ENCODE measurements around the gene PDSS2. TPM values are rescaled to one million over a fixed set of nuclear protein-coding genes. Genes with fewer than 3 reads are reported as not detected.
"Not testable (repeated sequence)": the region's sequence is repeated elsewhere in the genome, so short reads cannot be mapped to it uniquely, and the experiment has no call there.

Gene PDSS2
- total and polyA plus RNA-seq, 2 donors (not counting 1 experiment from before 2014, with no cell fraction given): 16.9 to 17.0 TPM

DNA sequence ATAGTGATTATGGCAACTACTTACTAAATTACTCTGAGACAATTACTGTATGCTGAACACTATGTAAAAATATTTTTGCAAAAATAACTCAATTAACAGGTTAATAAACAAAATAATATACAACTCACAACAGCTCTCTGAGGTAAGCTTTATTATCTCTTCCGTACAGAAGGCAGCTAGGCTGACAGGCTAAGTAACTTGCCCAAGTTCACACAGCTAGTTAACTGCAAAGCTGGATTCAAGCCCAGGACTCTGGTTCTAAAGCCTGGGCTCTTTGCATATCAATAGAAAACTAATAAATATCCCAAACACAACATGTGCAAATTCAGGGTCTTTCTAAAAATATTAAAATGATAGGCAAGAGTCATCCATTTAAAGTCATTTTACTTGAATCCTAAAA is 174.6 kb downstream of the PDSS2 start:
- Mint-ChIP-seq H3K27me3 (no peaks in the 10 kb centered on the region), H3K4me3 (no peak overlapping the region), H3K27ac (no peak overlapping the region), H3K4me1 (no peaks in the 10 kb centered on the region), H3K9me3 (ENCODE audit: insufficient read depth) (no peaks in the 10 kb centered on the region)
- DNase-seq (no peak), ATAC-seq (ENCODE audit: low read depth) (no peak)
- Histone ChIP-seq H3K27ac (ENCODE audit: low read length in 2 of 2) (no peak overlapping the region), H3K4me3 (ENCODE audit: control extremely low read depth in 1 of 5, extremely low read depth in 1 of 5, insufficient read depth in 1 of 5, low read depth in 2 of 5, low read length in 4 of 5) (no peak overlapping the region), H4K20me1 (ENCODE audit: control insufficient read depth, insufficient read depth, low read length, poor library complexity, severe bottlenecking) (no peaks in the 10 kb centered on the region), H2AFZ (ENCODE audit: insufficient read depth, low read depth, low read length, poor library complexity, severe bottlenecking) (no peak overlapping the region), H3K4me2 (replicated peaks; ENCODE audit: low read depth, low read length, poor library complexity, severe bottlenecking) (no peak overlapping the region), H3K9ac (ENCODE audit: low read length) (no peak overlapping the region), H3K36me3 (replicated peaks in 1 of 2; ENCODE audit: control extremely low read depth in 1 of 2, control insufficient read depth in 1 of 2, extremely low read depth in 1 of 2, insufficient read depth in 2 of 2, low read length in 1 of 2) (no peaks in the 10 kb centered on the region), H3K4me1 (ENCODE audit: control insufficient read depth in 2 of 2, insufficient read depth in 2 of 2, low read length in 2 of 2) (no peaks in the 10 kb centered on the region), H3K79me2 (ENCODE audit: control insufficient read depth, insufficient read depth, low read length) (peaks cover 8% of the 10 kb centered on the region), H3K27me3 (replicated peaks in 1 of 4; ENCODE audit: control extremely low read depth in 1 of 4, control insufficient read depth in 3 of 4, insufficient read depth in 4 of 4, low read length in 3 of 4) (no peaks in the 10 kb centered on the region), H3K9me3 (ENCODE audit: control extremely low read depth in 1 of 3, control insufficient read depth in 2 of 3, insufficient read depth in 1 of 3, low read length in 2 of 3) (no peaks in the 10 kb centered on the region)
- intact Hi-C loops (cut with micrococcal nuclease): no loop called here
- CTCF ChIA-PET: interaction anchor here (1.1 kb wide), 1 partner anchor 25 kb away, joined by 5 read pairs; no protein-coding TSS in a partner anchor
- POLR2A ChIA-PET: no interaction called here
- TF ChIP-seq, protein P1, sequence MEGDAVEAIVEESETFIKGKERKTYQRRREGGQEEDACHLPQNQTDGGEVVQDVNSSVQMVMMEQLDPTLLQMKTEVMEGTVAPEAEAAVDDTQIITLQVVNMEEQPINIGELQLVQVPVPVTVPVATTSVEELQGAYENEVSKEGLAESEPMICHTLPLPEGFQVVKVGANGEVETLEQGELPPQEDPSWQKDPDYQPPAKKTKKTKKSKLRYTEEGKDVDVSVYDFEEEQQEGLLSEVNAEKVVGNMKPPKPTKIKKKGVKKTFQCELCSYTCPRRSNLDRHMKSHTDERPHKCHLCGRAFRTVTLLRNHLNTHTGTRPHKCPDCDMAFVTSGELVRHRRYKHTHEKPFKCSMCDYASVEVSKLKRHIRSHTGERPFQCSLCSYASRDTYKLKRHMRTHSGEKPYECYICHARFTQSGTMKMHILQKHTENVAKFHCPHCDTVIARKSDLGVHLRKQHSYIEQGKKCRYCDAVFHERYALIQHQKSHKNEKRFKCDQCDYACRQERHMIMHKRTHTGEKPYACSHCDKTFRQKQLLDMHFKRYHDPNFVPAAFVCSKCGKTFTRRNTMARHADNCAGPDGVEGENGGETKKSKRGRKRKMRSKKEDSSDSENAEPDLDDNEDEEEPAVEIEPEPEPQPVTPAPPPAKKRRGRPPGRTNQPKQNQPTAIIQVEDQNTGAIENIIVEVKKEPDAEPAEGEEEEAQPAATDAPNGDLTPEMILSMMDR (IDR thresholded peaks at IDR 0.05): no peak
- TF ChIP-seq EZH2 (IDR thresholded peaks at IDR 0.05; ENCODE audit: borderline replicate concordance, insufficient read depth, low read depth, low read length, poor library complexity, severe bottlenecking): no peak
- WGBS (ENCODE audit: insufficient coverage): 91% methylated on average over 1 of the region's 1 CpG

GRCh38 chr6:107280791-107281190 is 178.6 kb downstream of the PDSS2 start:
- WGBS (ENCODE audit: insufficient coverage): no CpG with 5 or more reads among the region's 2 CpGs
- no peaks in the 10 kb centered on the region for H3K4me1 ChIP-seq (ENCODE audit: control insufficient read depth in 2 of 2, insufficient read depth in 2 of 2, low read length in 2 of 2)
- H3K79me2 ChIP-seq (ENCODE audit: control insufficient read depth, insufficient read depth, low read length): peaks cover 8% of the 10 kb centered on the region
- intact Hi-C loops (cut with micrococcal nuclease): no loop called here
- Mint-ChIP-seq H3K4me3 (no peak overlapping the region), H3K27me3 (no peaks in the 10 kb centered on the region), H3K9me3 (ENCODE audit: insufficient read depth) (no peaks in the 10 kb centered on the region), H3K4me1 (no peaks in the 10 kb centered on the region), H3K27ac (no peak overlapping the region)
- POLR2A ChIA-PET: no interaction called here
- no peak overlapping the region for H2AFZ ChIP-seq (ENCODE audit: insufficient read depth, low read depth, low read length, poor library complexity, severe bottlenecking)
- no peaks in the 10 kb centered on the region for H3K9me3 ChIP-seq (ENCODE audit: control extremely low read depth in 1 of 3, control insufficient read depth in 2 of 3, insufficient read depth in 1 of 3, low read length in 2 of 3)
- no peak overlapping the region for H3K9ac ChIP-seq (ENCODE audit: low read length)
- H4K20me1 ChIP-seq (ENCODE audit: control insufficient read depth, insufficient read depth, low read length, poor library complexity, severe bottlenecking): no peaks in the 10 kb centered on the region
- no peak overlapping the region for H3K4me3 ChIP-seq (ENCODE audit: control extremely low read depth in 1 of 5, extremely low read depth in 1 of 5, insufficient read depth in 1 of 5, low read depth in 2 of 5, low read length in 4 of 5)
- no peaks in the 10 kb centered on the region for H3K36me3 ChIP-seq (replicated peaks in 1 of 2; ENCODE audit: control extremely low read depth in 1 of 2, control insufficient read depth in 1 of 2, extremely low read depth in 1 of 2, insufficient read depth in 2 of 2, low read length in 1 of 2)
- TF ChIP-seq, protein P1 (IDR thresholded peaks at IDR 0.05): no peak
- TF ChIP-seq EZH2 (IDR thresholded peaks at IDR 0.05; ENCODE audit: borderline replicate concordance, insufficient read depth, low read depth, low read length, poor library complexity, severe bottlenecking): no peak
- CTCF ChIA-PET: no interaction called here
- H3K27me3 ChIP-seq (replicated peaks in 1 of 4; ENCODE audit: control extremely low read depth in 1 of 4, control insufficient read depth in 3 of 4, insufficient read depth in 4 of 4, low read length in 3 of 4): no peaks in the 10 kb centered on the region
- no peak for ATAC-seq (ENCODE audit: low read depth)
- no peak for DNase-seq
- H3K4me2 ChIP-seq (replicated peaks; ENCODE audit: low read depth, low read length, poor library complexity, severe bottlenecking): no peak overlapping the region
- H3K27ac ChIP-seq (ENCODE audit: low read length in 2 of 2): no peak overlapping the region

DNA sequence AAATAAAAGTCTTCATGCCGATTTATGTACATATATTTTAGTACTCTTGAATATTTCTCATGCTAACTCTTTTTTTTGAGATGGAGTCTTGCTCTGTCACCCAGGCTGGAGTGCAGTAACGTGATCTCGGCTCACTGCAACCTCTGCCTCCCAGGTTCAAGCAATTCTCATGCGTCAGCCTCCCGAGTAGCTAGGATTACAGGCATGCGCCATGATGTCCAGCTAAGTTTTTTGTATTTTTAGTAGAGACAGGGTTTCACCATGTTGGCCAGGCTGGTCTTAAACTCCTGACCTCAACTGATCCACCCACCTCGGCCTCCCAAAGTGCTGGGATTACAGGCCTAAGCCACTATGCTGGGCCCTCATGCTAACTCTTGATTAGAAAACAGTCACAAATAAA is 179.4 kb downstream of the PDSS2 start:
- H2AFZ ChIP-seq (ENCODE audit: insufficient read depth, low read depth, low read length, poor library complexity, severe bottlenecking); CTCF ChIA-PET; H3K9me3 Mint-ChIP-seq (ENCODE audit: insufficient read depth); H3K4me2 ChIP-seq (replicated peaks; ENCODE audit: low read depth, low read length, poor library complexity, severe bottlenecking); ATAC-seq (ENCODE audit: low read depth); H3K4me1 ChIP-seq (ENCODE audit: control insufficient read depth in 2 of 2, insufficient read depth in 2 of 2, low read length in 2 of 2); H3K4me1 Mint-ChIP-seq; H3K27me3 ChIP-seq (replicated peaks in 1 of 4; ENCODE audit: control extremely low read depth in 1 of 4, control insufficient read depth in 3 of 4, insufficient read depth in 4 of 4, low read length in 3 of 4); H3K79me2 ChIP-seq (ENCODE audit: control insufficient read depth, insufficient read depth, low read length); H3K4me3 ChIP-seq (ENCODE audit: control extremely low read depth in 1 of 5, extremely low read depth in 1 of 5, insufficient read depth in 1 of 5, low read depth in 2 of 5, low read length in 4 of 5); H3K9me3 ChIP-seq (ENCODE audit: control extremely low read depth in 1 of 3, control insufficient read depth in 2 of 3, insufficient read depth in 1 of 3, low read length in 2 of 3); H3K9ac ChIP-seq (ENCODE audit: low read length); H4K20me1 ChIP-seq (ENCODE audit: control insufficient read depth, insufficient read depth, low read length, poor library complexity, severe bottlenecking); H3K27me3 Mint-ChIP-seq; H3K4me3 Mint-ChIP-seq; H3K27ac ChIP-seq (ENCODE audit: low read length in 2 of 2); POLR2A ChIA-PET; intact Hi-C loops (cut with micrococcal nuclease); H3K36me3 ChIP-seq (replicated peaks in 1 of 2; ENCODE audit: control extremely low read depth in 1 of 2, control insufficient read depth in 1 of 2, extremely low read depth in 1 of 2, insufficient read depth in 2 of 2, low read length in 1 of 2); DNase-seq; H3K27ac Mint-ChIP-seq: not testable (repeated sequence)
- 98% methylated on average over 4 of the region's 7 CpGs for WGBS (ENCODE audit: insufficient coverage)

All from B cell (primary cell).